GM23338 (cell line): Measurements from ENCODE around the gene JAK3. TPM values are rescaled to one million over a fixed set of nuclear protein-coding genes. Genes with fewer than 3 reads are reported as not detected.
"Not testable (repeated sequence)": the region's sequence is repeated elsewhere in the genome, so short reads cannot be mapped to it uniquely, and the experiment has no call there.

Experiments
- ATAC-seq: fragments of 200-7000 bp; cut with Tn5 transposase; 3 replicates; pipeline ENCODE4 v1.9.1; 2020
- DNase-seq: peaks from one replicate; pipeline ENCODE4 v3.0.0-alpha.2; 2015; ENCODE audit warnings: low spot score
- H2AFZ ChIP-seq: fragments of 200-600 bp; sonication (generic); 2 replicates; pipeline ENCODE4 v1.8.0; 2016; ENCODE audit warnings: antibody characterized with exemption, mild to moderate bottlenecking, moderate library complexity
- H3F3A ChIP-seq: fragments of 200-600 bp; sonication (generic); replicated peaks from 2 replicates; pipeline ENCODE4 v1.8.0; 2017; ENCODE audit warnings: antibody characterized with exemption, mixed run types, low read depth
- H3K27ac ChIP-seq: fragments of 200-600 bp; sonication (generic); 2 replicates; pipeline ENCODE4 v1.6.1; 2016; ENCODE audit warnings: low read depth
- H3K27me3 ChIP-seq: fragments of 200-600 bp; sonication (generic); 2 replicates; pipeline ENCODE4 v1.8.0; 2016; ENCODE audit warnings: mild to moderate bottlenecking, mixed run types, moderate library complexity; ENCODE audit not compliant: insufficient read depth
- H3K36me3 ChIP-seq: fragments of 200-600 bp; sonication (generic); 2 replicates; pipeline ENCODE4 v1.8.0; 2016; ENCODE audit warnings: mild to moderate bottlenecking; ENCODE audit not compliant: insufficient read depth
- H3K4me1 ChIP-seq: fragments of 200-600 bp; sonication (generic); 2 replicates; pipeline ENCODE4 v1.8.0; 2016; ENCODE audit warnings: mild to moderate bottlenecking, moderate library complexity; ENCODE audit not compliant: insufficient read depth
- H3K4me2 ChIP-seq: fragments of 200-600 bp; sonication (generic); 2 replicates; pipeline ENCODE4 v1.7.1; 2017; ENCODE audit warnings: mixed run types
- H3K4me3 ChIP-seq: fragments of 200-600 bp; sonication (generic); 2 replicates; pipeline ENCODE4 v1.6.1; 2016; ENCODE audit warnings: mixed run types
- H3K79me2 ChIP-seq: fragments of 200-600 bp; sonication (generic); replicated peaks from 2 replicates; pipeline ENCODE4 v1.8.0; 2017; ENCODE audit warnings: mild to moderate bottlenecking; ENCODE audit not compliant: insufficient read depth
- H3K9me2 ChIP-seq: fragments of 200-600 bp; sonication (generic); 2 replicates; pipeline ENCODE4 v1.8.0; 2017; ENCODE audit not compliant: insufficient read depth
- H4K20me1 ChIP-seq: fragments of 200-600 bp; sonication (generic); replicated peaks from 2 replicates; pipeline ENCODE4 v1.8.0; 2017; ENCODE audit warnings: mild to moderate bottlenecking; ENCODE audit not compliant: insufficient read depth
- H3K27ac Mint-ChIP-seq: 2 replicates; pipeline ENCODE4 v1.8.0; 2020; ENCODE audit warnings: inconsistent platforms, mild to moderate bottlenecking, moderate library complexity, mixed read lengths
- H3K27me3 Mint-ChIP-seq: 3 replicates; pipeline ENCODE4 v1.8.0; 2022; ENCODE audit warnings: low read depth, mild to moderate bottlenecking, moderate library complexity, mixed read lengths, inconsistent platforms; ENCODE audit not compliant: insufficient read depth, poor library complexity
- H3K36me3 Mint-ChIP-seq: 3 replicates; pipeline ENCODE4 v1.8.0; 2021; ENCODE audit warnings: low read depth, mild to moderate bottlenecking, inconsistent platforms, moderate library complexity, mixed read lengths
- H3K4me1 Mint-ChIP-seq: 3 replicates; pipeline ENCODE4 v1.8.0; 2020; ENCODE audit warnings: mild to moderate bottlenecking, inconsistent platforms, mixed read lengths
- H3K4me3 Mint-ChIP-seq: 3 replicates; pipeline ENCODE4 v1.8.0; 2021; ENCODE audit warnings: moderate library complexity, mild to moderate bottlenecking, inconsistent platforms, mixed read lengths
- H3K9me3 Mint-ChIP-seq: 3 replicates; pipeline ENCODE4 v1.8.0; 2020; ENCODE audit warnings: moderate library complexity, mild to moderate bottlenecking, inconsistent platforms, mixed read lengths
- CREB1 ChIP-seq: fragments of 250-450 bp; sonication (Bioruptor Pico); IDR thresholded peaks from 2 replicates; pipeline ENCODE4 v1.5.0; 2020; ENCODE audit warnings: low read depth, mild to moderate bottlenecking, moderate library complexity
- CTCF ChIP-seq, 2 experiments: fragments of 200-600 bp in 1 of 2; sonication (generic) in 1 of 2; conservative IDR thresholded peaks; 2 replicates each; pipeline versions ENCODE4 v1.5.1 to v1.6.1; 2016 to 2017; ENCODE audit warnings: antibody characterized with exemption in 2 of 2, low read depth in 2 of 2, mild to moderate bottlenecking in 2 of 2, moderate library complexity in 1 of 2
- EZH2 ChIP-seq: fragments of 200-600 bp; sonication (generic); IDR thresholded peaks from one replicate; pipeline ENCODE4 v1.8.0; 2017; ENCODE audit warnings: antibody characterized with exemption, mild to moderate bottlenecking, low read depth; ENCODE audit not compliant: unreplicated experiment
- EZH2phosphoT487 ChIP-seq: fragments of 200-600 bp; sonication (generic); IDR thresholded peaks from one replicate; pipeline ENCODE4 v1.8.1; 2018; ENCODE audit warnings: antibody characterized with exemption; ENCODE audit not compliant: unreplicated experiment
- NANOG ChIP-seq: IDR thresholded peaks from 2 replicates; pipeline ENCODE4 v1.6.1; 2016; ENCODE audit warnings: antibody characterized with exemption, borderline replicate concordance
- POLR2AphosphoS5 ChIP-seq: IDR thresholded peaks from 2 replicates; pipeline ENCODE4 v1.6.1; 2016; ENCODE audit warnings: antibody characterized with exemption, low read depth
- REST ChIP-seq: IDR thresholded peaks from one replicate; pipeline ENCODE4 v1.6.1; 2018; ENCODE audit warnings: antibody characterized with exemption; ENCODE audit not compliant: unreplicated experiment
- STAT1 ChIP-seq: IDR thresholded peaks from one replicate; pipeline ENCODE4 v1.6.1; 2016; ENCODE audit warnings: antibody characterized with exemption; ENCODE audit not compliant: unreplicated experiment
- ZNF114 ChIP-seq: fragments of 250-450 bp; sonication (Bioruptor Pico); IDR thresholded peaks from 2 replicates; pipeline ENCODE4 v1.5.0; 2020; ENCODE audit warnings: mild to moderate bottlenecking, moderate library complexity
- ZNF331 ChIP-seq: fragments of 250-450 bp; sonication (Bioruptor Pico); IDR thresholded peaks from 2 replicates; pipeline ENCODE4 v1.5.0; 2020; ENCODE audit warnings: low read depth, mild to moderate bottlenecking, moderate library complexity
- polyA plus RNA-seq: library from polyadenylated mRNA; unstranded; fragments of >200 nt; fragmentation: Nextera tagmentation; extraction: Ambion mirVana; gene quantifications from 2 replicates; pipeline ENCODE4 v1.2.1, GENCODE V29; 2016
- total RNA-seq: library from RNA; depleted of rRNA; stranded (reverse); fragments of >200 nt; shearing (Covaris generic); gene quantifications from 2 replicates; pipeline ENCODE4 v1.2.3, GENCODE V29; 2014

Gene JAK3
- total and polyA plus RNA-seq, 2 experiments from 2014 or later, result 2.9 to 5.4 TPM

GRCh38 chr19:17887221-17887620 is 39.4 kb upstream of the JAK3 start:
- H3K27me3 ChIP-seq, H3K27ac ChIP-seq, H3K79me2 ChIP-seq, ATAC-seq, DNase-seq, H4K20me1 ChIP-seq, H3K4me1 Mint-ChIP-seq, H3K36me3 Mint-ChIP-seq, H3F3A ChIP-seq, H3K9me3 Mint-ChIP-seq, H3K4me1 ChIP-seq, H2AFZ ChIP-seq, H3K4me2 ChIP-seq, H3K27ac Mint-ChIP-seq, H3K4me3 Mint-ChIP-seq, H3K9me2 ChIP-seq, H3K4me3 ChIP-seq, H3K36me3 ChIP-seq: not testable (repeated sequence)
- peaks cover 10% of the 10 kb centered on the region for H3K27me3 Mint-ChIP-seq

GRCh38 chr19:17886515-17886914 is 38.7 kb upstream of the JAK3 start:
- no peak overlapping the region for H3K27ac ChIP-seq
- no peaks in the 10 kb centered on the region for H3K36me3 ChIP-seq
- H3K4me1 ChIP-seq, result no peaks in the 10 kb centered on the region; the same call in 1 of the 2 replicates
- H3K4me3 ChIP-seq, result no peak overlapping the region
- no peaks in the 10 kb centered on the region for H3K36me3 Mint-ChIP-seq
- H3K4me1 Mint-ChIP-seq, result no peaks in the 10 kb centered on the region
- H3K4me3 Mint-ChIP-seq, result no peak overlapping the region
- H3K27ac Mint-ChIP-seq, result no peak overlapping the region
- DNase-seq, result no peak
- H3K9me3 Mint-ChIP-seq, result no peaks in the 10 kb centered on the region; the same call in 2 of the 3 replicates
- H2AFZ ChIP-seq, result no peak overlapping the region
- no peaks in the 10 kb centered on the region for H3K9me2 ChIP-seq
- no peaks in the 10 kb centered on the region for H3K79me2 ChIP-seq
- TF ChIP-seq CREB1 (CRISPR knock-in tag) (no peak), REST (no peak)
- ATAC-seq, result no peak
- H3K27me3 ChIP-seq, result no peaks in the 10 kb centered on the region
- no peak overlapping the region for H3K4me2 ChIP-seq
- H4K20me1 ChIP-seq, result no peaks in the 10 kb centered on the region; the same call in 1 of the 2 replicates
- peaks cover 9% of the 10 kb centered on the region for H3K27me3 Mint-ChIP-seq
- no peaks in the 10 kb centered on the region for H3F3A ChIP-seq

- Histone ChIP-seq H2AFZ (no peak overlapping the region), H3K4me2 (no peak overlapping the region), H3K79me2 (no peaks in the 10 kb centered on the region), H3K27ac (no peak overlapping the region), H3K36me3 (no peaks in the 10 kb centered on the region), H3K4me3 (no peak overlapping the region), H3F3A (no peaks in the 10 kb centered on the region), H3K27me3 (no peaks in the 10 kb centered on the region), H3K4me1 (no peaks in the 10 kb centered on the region), H4K20me1 (no peaks in the 10 kb centered on the region), H3K9me2 (no peaks in the 10 kb centered on the region)
- TF ChIP-seq ZNF331 (CRISPR knock-in tag), result no peak
- no peak for TF ChIP-seq POLR2AphosphoS5
- no peak for TF ChIP-seq CTCF (conservative IDR thresholded peaks at IDR 0.05; ENCODE audit: low read depth in 2 of 2)
- no peak for TF ChIP-seq EZH2
- TF ChIP-seq ZNF114 (CRISPR knock-in tag), result no peak
- TF ChIP-seq NANOG, result no peak
- no peak for TF ChIP-seq EZH2phosphoT487
- no peak for TF ChIP-seq STAT1
- Mint-ChIP-seq H3K36me3 (no peaks in the 10 kb centered on the region), H3K27me3 (peaks cover 3% of the 10 kb centered on the region), H3K27ac (no peak overlapping the region), H3K4me3 (no peak overlapping the region), H3K4me1 (no peaks in the 10 kb centered on the region), H3K9me3 (no peaks in the 10 kb centered on the region)
- DNase-seq, result peak; percentile 57
- no peak; the same call in 1 of the 3 replicates for ATAC-seq
Measured at GRCh38 chr19:17883627-17884410, 36.0 kb upstream of the JAK3 start.
